GM12878 (cell line): ENCODE data around the gene ARAP1. TPM values are rescaled to one million over a fixed set of nuclear protein-coding genes. Genes with fewer than 3 reads are reported as not detected.

Source experiments
- ATAC-seq: fragments of 200-7000 bp; cut with Tn5 transposase; 3 replicates; pipeline ENCODE4 v1.9.1; 2020; ENCODE audit warnings: mild to moderate bottlenecking, moderate library complexity
- BruUV-seq: library from RNA; stranded (reverse); fragments of 400-500 nt; replicated peaks from 2 replicates; lab custom pipeline; 2021; lab: Mats Ljungman, UMichigan
- CTCF ChIA-PET: fragments of 300-600 bp; sonication (Branson Sonifier 250); formaldehyde crosslinking; extraction: SDS; loops from one replicate; lab custom pipeline; 2021; ENCODE audit warnings: inconsistent platforms; lab: Yijun Ruan, JAX
- POLR2A ChIA-PET: fragments of 350-600 bp; formaldehyde crosslinking; extraction: SDS; loops from one replicate; lab custom pipeline; 2021; ENCODE audit warnings: inconsistent platforms; lab: Charles Lee
- RAD21 ChIA-PET: fragments of 300-600 bp; sonication (Branson Sonifier 250); formaldehyde crosslinking; loops from one replicate; lab custom pipeline; 2023; ENCODE audit warnings: antibody characterized with exemption; ENCODE audit not compliant: unreplicated experiment; lab: Charles Lee
- SMC1A ChIA-PET: fragments of 300-600 bp; sonication (Branson Sonifier 250); formaldehyde crosslinking; loops from one replicate; lab custom pipeline; 2023; ENCODE audit not compliant: unreplicated experiment, uncharacterized antibody; lab: Charles Lee
- DNase-seq: peaks from one replicate; pipeline ENCODE4 v3.0.0-alpha.2; 2011; ENCODE audit warnings: low read depth, low spot score
- FAIRE-seq: peaks from 3 replicates; lab custom pipeline; 2011; peaks lifted over from hg19 to GRCh38; lab: Jason Lieb, UNC
- H2AFZ ChIP-seq: 2 replicates; pipeline ENCODE4 v1.6.0; 2011; ENCODE audit warnings: low read depth, low read length, control low read depth; ENCODE audit not compliant: control insufficient read depth
- H3K27ac ChIP-seq: 2 replicates; pipeline ENCODE4 v1.5.1; 2011; ENCODE audit warnings: control low read depth; ENCODE audit not compliant: control insufficient read depth, insufficient read depth
- H3K27me3 ChIP-seq, 2 experiments: replicated peaks in 1 of 2; 2 replicates each; pipeline versions ENCODE4 v1.6.0 to v1.6.1; 2011; ENCODE audit warnings: low read length in 1 of 2; ENCODE audit not compliant: control insufficient read depth in 2 of 2, insufficient read depth in 2 of 2
- H3K36me3 ChIP-seq, 2 experiments: 2 replicates each; pipeline ENCODE4 v1.5.1; 2011; ENCODE audit warnings: low read length in 1 of 2; ENCODE audit not compliant: control insufficient read depth in 2 of 2, insufficient read depth in 2 of 2
- H3K4me1 ChIP-seq: 2 replicates; pipeline ENCODE4 v1.6.1; 2011; ENCODE audit warnings: mild to moderate bottlenecking, low read length, moderate library complexity, mixed read lengths; ENCODE audit not compliant: control insufficient read depth, insufficient read depth
- H3K4me2 ChIP-seq: 2 replicates; pipeline ENCODE4 v1.6.0; 2011; ENCODE audit warnings: control low read depth; ENCODE audit not compliant: control insufficient read depth, insufficient read depth
- H3K4me3 ChIP-seq: fragments of 200-600 bp; sonication (generic); 2 replicates; pipeline ENCODE4 v1.5.1; 2016
- H3K79me2 ChIP-seq: 2 replicates; pipeline ENCODE4 v1.6.0; 2011; ENCODE audit warnings: low read length; ENCODE audit not compliant: control insufficient read depth, insufficient read depth
- H3K9ac ChIP-seq: 2 replicates; pipeline ENCODE4 v1.8.0; 2011; ENCODE audit warnings: low read length, control low read depth, mixed read lengths; ENCODE audit not compliant: control insufficient read depth, insufficient read depth
- H3K9me3 ChIP-seq: replicated peaks from 3 replicates; pipeline ENCODE4 v1.5.1; 2011; ENCODE audit warnings: mild to moderate bottlenecking, low read length; ENCODE audit not compliant: control insufficient read depth, insufficient read depth
- H4K20me1 ChIP-seq: 2 replicates; pipeline ENCODE4 v1.6.0; 2011; ENCODE audit not compliant: control insufficient read depth, insufficient read depth
- MLLT1 ChIP-seq: fragments of 450-650 bp; IDR thresholded peaks from 2 replicates; pipeline ENCODE4 v1.6.1; 2016; ENCODE audit warnings: mild to moderate bottlenecking
- TCF7 ChIP-seq: IDR thresholded peaks from 2 replicates; pipeline ENCODE4 v1.6.1; 2014; ENCODE audit warnings: antibody characterized with exemption, borderline replicate concordance
- WGBS: methylation state at CpG from one replicate; pipeline ENCODE4 v1.1.6; 2016; ENCODE audit warnings: low lambda C conversion rate; ENCODE audit not compliant: insufficient replicate concordance, insufficient coverage; ENCODE audit errors: missing lambda C conversion rate; 5-methylcytosine and 5-hydroxymethylcytosine counted together
- in situ Hi-C: fragments of 300-500 bp; cut with MboI; formaldehyde crosslinking; loops from 9 replicates; pipeline ENCODE4 v1.14.3; 2018; ENCODE audit warnings: mixed read lengths
- intact Hi-C: fragments of 100-400 bp; cut with micrococcal nuclease; formaldehyde crosslinking; loops from one replicate; pipeline ENCODE4 v1.14.2; 2022; ENCODE audit not compliant: unreplicated experiment
- polyA plus RNA-seq, 11 experiments: library from polyadenylated mRNA; depleted of rRNA in 4 of 11; unstranded in 6 of 11; stranded (reverse) in 5 of 11; fragments of >200 nt; fragmentation: Nextera tagmentation in 4 of 11; fragmentation: Illumina TruSeq in 1 of 11; extraction: Ambion mirVana in 4 of 11; extraction: Trizol in 1 of 11; gene quantifications; 1 replicate in 1 of 11; 2 replicates in 10 of 11; pipeline versions ENCODE4 v1.2.1 to v1.2.3, GENCODE V29; 2011 to 2016; ENCODE audit warnings: inconsistent platforms in 2 of 11, missing spikeins in 2 of 11, low read depth in 1 of 11
- total RNA-seq, 4 experiments: library from RNA; depleted of rRNA in 3 of 4; stranded (reverse); fragments of >200 nt in 3 of 4; fragmentation: Illumina TruSeq in 1 of 4; extraction: Trizol in 1 of 4; gene quantifications; 2 replicates each; pipeline versions ENCODE4 v1.2.1 to v1.2.3, GENCODE V29; 2013 to 2021
- TF ChIP-seq, protein P1 (sequence below): fragments of 450-650 bp; IDR thresholded peaks from 2 replicates; pipeline ENCODE4 v1.6.1; 2017; ENCODE audit warnings: mild to moderate bottlenecking
- TF ChIP-seq, protein P2 (sequence below): fragments of 150-350 bp; IDR thresholded peaks from 2 replicates; pipeline ENCODE4 v1.6.1; 2016; ENCODE audit warnings: low read depth, low read length

The ARAP1 gene
- total and polyA plus RNA-seq, 10 of the 15 experiments (the other 5 are each of a cell fraction or from before 2014, with no cell fraction given) = 0.55 to 102 (median 51.0) TPM

DNA sequence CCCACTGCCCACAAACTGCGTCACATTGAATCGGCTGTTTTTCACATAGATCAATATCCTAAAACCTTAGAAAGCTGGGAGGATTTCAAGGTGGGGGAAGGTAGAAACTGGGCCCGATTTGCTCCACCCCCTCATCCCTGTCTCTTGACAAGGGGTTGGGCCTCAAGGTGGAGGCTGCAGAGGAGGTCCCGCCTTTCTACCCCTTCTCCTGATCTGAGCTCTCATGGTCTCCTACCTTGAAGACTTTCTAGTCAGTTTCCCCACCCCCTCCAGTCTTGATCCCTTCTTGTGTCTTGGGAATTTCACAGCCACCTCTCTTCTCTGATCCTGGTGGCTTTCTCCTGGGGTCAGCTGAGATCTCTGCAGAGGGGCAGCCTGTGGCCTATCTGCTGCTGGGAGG is 46.2 kb upstream of the ARAP1 start:
- DNase-seq = no peak
- in situ Hi-C loops = loop anchor here (10.0 kb wide), 1 partner anchor 74 kb away; no protein-coding TSS in a partner anchor
- Histone ChIP-seq H2AFZ (no peak overlapping the region; the same call in 1 of the 2 replicates), H3K4me2 (no peak overlapping the region), H3K27me3 (no peaks in the 10 kb centered on the region), H3K36me3 (no peaks in the 10 kb centered on the region), H3K4me3 (no peak overlapping the region), H3K4me1 (no peaks in the 10 kb centered on the region; the same call in 1 of the 2 replicates), H3K9me3 (no peaks in the 10 kb centered on the region), H3K79me2 (no peaks in the 10 kb centered on the region), H3K9ac (no peak overlapping the region), H4K20me1 (no peaks in the 10 kb centered on the region), H3K27ac (no peak overlapping the region)
- ChIA-PET SMC1A (interaction anchor here (1.2 to 1.7 kb wide), 2 partner anchors 9 to 379 kb away, joined by 4 to 5 read pairs; no protein-coding TSS in a partner anchor), RAD21 (interaction anchor here (0.7 to 1.2 kb wide), 7 partner anchors 30 to 444 kb away, joined by 3 to 4 read pairs (median 3); no protein-coding TSS in a partner anchor), CTCF (interaction anchor here (1.2 to 1.4 kb wide), 4 partner anchors 12 to 76 kb away, joined by 3 to 4 read pairs (median 3); no protein-coding TSS in a partner anchor), POLR2A (interaction anchor here (1.2 kb wide), 1 partner anchor 9 kb away, joined by 3 read pairs; no protein-coding TSS in a partner anchor)
- no peak for FAIRE-seq
- 71% methylated on average over 4 of the region's 4 CpGs for WGBS
- no peak for ATAC-seq
- no TSS peak for BruUV-seq
- intact Hi-C loops = no loop called here
- TF ChIP-seq TCF7 (no peak), MLLT1 (no peak)
- TF ChIP-seq, protein P1, sequence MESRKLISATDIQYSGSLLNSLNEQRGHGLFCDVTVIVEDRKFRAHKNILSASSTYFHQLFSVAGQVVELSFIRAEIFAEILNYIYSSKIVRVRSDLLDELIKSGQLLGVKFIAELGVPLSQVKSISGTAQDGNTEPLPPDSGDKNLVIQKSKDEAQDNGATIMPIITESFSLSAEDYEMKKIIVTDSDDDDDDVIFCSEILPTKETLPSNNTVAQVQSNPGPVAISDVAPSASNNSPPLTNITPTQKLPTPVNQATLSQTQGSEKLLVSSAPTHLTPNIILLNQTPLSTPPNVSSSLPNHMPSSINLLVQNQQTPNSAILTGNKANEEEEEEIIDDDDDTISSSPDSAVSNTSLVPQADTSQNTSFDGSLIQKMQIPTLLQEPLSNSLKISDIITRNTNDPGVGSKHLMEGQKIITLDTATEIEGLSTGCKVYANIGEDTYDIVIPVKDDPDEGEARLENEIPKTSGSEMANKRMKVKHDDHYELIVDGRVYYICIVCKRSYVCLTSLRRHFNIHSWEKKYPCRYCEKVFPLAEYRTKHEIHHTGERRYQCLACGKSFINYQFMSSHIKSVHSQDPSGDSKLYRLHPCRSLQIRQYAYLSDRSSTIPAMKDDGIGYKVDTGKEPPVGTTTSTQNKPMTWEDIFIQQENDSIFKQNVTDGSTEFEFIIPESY = no peak
- TF ChIP-seq, protein P2, sequence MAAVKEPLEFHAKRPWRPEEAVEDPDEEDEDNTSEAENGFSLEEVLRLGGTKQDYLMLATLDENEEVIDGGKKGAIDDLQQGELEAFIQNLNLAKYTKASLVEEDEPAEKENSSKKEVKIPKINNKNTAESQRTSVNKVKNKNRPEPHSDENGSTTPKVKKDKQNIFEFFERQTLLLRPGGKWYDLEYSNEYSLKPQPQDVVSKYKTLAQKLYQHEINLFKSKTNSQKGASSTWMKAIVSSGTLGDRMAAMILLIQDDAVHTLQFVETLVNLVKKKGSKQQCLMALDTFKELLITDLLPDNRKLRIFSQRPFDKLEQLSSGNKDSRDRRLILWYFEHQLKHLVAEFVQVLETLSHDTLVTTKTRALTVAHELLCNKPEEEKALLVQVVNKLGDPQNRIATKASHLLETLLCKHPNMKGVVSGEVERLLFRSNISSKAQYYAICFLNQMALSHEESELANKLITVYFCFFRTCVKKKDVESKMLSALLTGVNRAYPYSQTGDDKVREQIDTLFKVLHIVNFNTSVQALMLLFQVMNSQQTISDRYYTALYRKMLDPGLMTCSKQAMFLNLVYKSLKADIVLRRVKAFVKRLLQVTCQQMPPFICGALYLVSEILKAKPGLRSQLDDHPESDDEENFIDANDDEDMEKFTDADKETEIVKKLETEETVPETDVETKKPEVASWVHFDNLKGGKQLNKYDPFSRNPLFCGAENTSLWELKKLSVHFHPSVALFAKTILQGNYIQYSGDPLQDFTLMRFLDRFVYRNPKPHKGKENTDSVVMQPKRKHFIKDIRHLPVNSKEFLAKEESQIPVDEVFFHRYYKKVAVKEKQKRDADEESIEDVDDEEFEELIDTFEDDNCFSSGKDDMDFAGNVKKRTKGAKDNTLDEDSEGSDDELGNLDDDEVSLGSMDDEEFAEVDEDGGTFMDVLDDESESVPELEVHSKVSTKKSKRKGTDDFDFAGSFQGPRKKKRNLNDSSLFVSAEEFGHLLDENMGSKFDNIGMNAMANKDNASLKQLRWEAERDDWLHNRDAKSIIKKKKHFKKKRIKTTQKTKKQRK = no peak
